Activated CD8-positive, alpha-beta T cell treated with anti-CD3 and anti-CD28 coated beads for 36 hours (primary cell): ENCODE data around the gene PRDM16. TPM values are rescaled to one million over a fixed set of nuclear protein-coding genes. Genes with fewer than 3 reads are reported as not detected.

Experiments
- ATAC-seq: fragments of 200-7000 bp; cut with Tn5 transposase; one replicate; pipeline ENCODE4 v1.10.0; 2021; ENCODE audit warnings: mild to moderate bottlenecking, moderate library complexity
- CTCF ChIA-PET: fragments of 350-600 bp; sonication (Branson Sonifier 250); formaldehyde crosslinking; loops from one replicate; lab custom pipeline; 2021; ENCODE audit warnings: antibody characterized with exemption; lab: Charles Lee
- POLR2A ChIA-PET: fragments of 350-600 bp; sonication (Branson Sonifier 250); formaldehyde crosslinking; loops from one replicate; lab custom pipeline; 2021; ENCODE audit warnings: antibody characterized with exemption; lab: Charles Lee
- DNase-seq: peaks from one replicate; pipeline ENCODE4 v3.0.0-alpha.2; 2020
- H3K27ac Mint-ChIP-seq: one replicate; pipeline ENCODE4 v1.8.0; 2021; ENCODE audit warnings: mild to moderate bottlenecking, mixed read lengths
- H3K27me3 Mint-ChIP-seq: one replicate; pipeline ENCODE4 v1.8.0; 2021; ENCODE audit warnings: mixed read lengths
- H3K36me3 Mint-ChIP-seq: one replicate; pipeline ENCODE4 v1.8.0; 2021; ENCODE audit warnings: low read depth, mixed read lengths
- H3K4me1 Mint-ChIP-seq: one replicate; pipeline ENCODE4 v1.8.0; 2021; ENCODE audit warnings: low read depth, mixed read lengths
- H3K4me3 Mint-ChIP-seq: one replicate; pipeline ENCODE4 v1.8.0; 2021; ENCODE audit warnings: mild to moderate bottlenecking, moderate library complexity, mixed read lengths
- H3K9me3 Mint-ChIP-seq: one replicate; pipeline ENCODE4 v1.8.0; 2021; ENCODE audit warnings: mixed read lengths
- CTCF ChIP-seq: fragments of 200-600 bp; IDR thresholded peaks from one replicate; pipeline ENCODE4 v1.8.0; 2022; ENCODE audit warnings: antibody characterized with exemption, mild to moderate bottlenecking
- intact Hi-C: fragments of 100-400 bp; cut with micrococcal nuclease; formaldehyde crosslinking; loops from one replicate; pipeline ENCODE4 v1.10.0; 2022
- total RNA-seq, 2 experiments: library from RNA; stranded (reverse); gene quantifications; one replicate each; pipeline ENCODE4 v1.2.3, GENCODE V29; 2021

PRDM16 gene
- total RNA-seq, 2 experiments from 2014 or later, result 0.29 to 0.49 TPM

- DNase-seq (no peak), ATAC-seq (no peak)
- Mint-ChIP-seq H3K9me3 (no peaks in the 10 kb centered on the region), H3K36me3 (no peaks in the 10 kb centered on the region), H3K27ac (no peak overlapping the region), H3K4me3 (no peak overlapping the region), H3K27me3 (no peaks in the 10 kb centered on the region), H3K4me1 (no peaks in the 10 kb centered on the region)
- ChIA-PET POLR2A (interaction anchor here (0.7 kb wide), 1 partner anchor 741 kb away, joined by 3 read pairs; no protein-coding TSS in a partner anchor), CTCF (no interaction called here)
- no peak for TF ChIP-seq CTCF
- intact Hi-C loops, result no loop called here
These were observed 129.6 kb downstream of the PRDM16 start for GRCh38 chr1:3198371-3199271.

GRCh38 chr1:3204725-3205124 is 135.7 kb downstream of the PRDM16 start:
- DNase-seq, result no peak
- ATAC-seq, result no peak
- POLR2A ChIA-PET, result no interaction called here
- H3K36me3 Mint-ChIP-seq, result no peaks in the 10 kb centered on the region
- no peak overlapping the region for H3K4me3 Mint-ChIP-seq
- intact Hi-C loops, result no loop called here
- CTCF ChIA-PET, result no interaction called here
- no peaks in the 10 kb centered on the region for H3K9me3 Mint-ChIP-seq
- H3K4me1 Mint-ChIP-seq, result no peaks in the 10 kb centered on the region
- TF ChIP-seq CTCF, result no peak
- no peaks in the 10 kb centered on the region for H3K27me3 Mint-ChIP-seq
- H3K27ac Mint-ChIP-seq, result no peak overlapping the region

GRCh38 chr1:3205815-3206214 is 136.8 kb downstream of the PRDM16 start:
- H3K27ac Mint-ChIP-seq, result no peak overlapping the region
- no peak for ATAC-seq
- ChIA-PET POLR2A (no interaction called here), CTCF (no interaction called here)
- no peaks in the 10 kb centered on the region for H3K4me1 Mint-ChIP-seq
- no peak for DNase-seq
- H3K36me3 Mint-ChIP-seq, result no peaks in the 10 kb centered on the region
- no peak overlapping the region for H3K4me3 Mint-ChIP-seq
- no peaks in the 10 kb centered on the region for H3K9me3 Mint-ChIP-seq
- no peaks in the 10 kb centered on the region for H3K27me3 Mint-ChIP-seq
- TF ChIP-seq CTCF, result no peak
- intact Hi-C loops, result no loop called here

- ATAC-seq, result no peak
- H3K9me3 Mint-ChIP-seq, result no peaks in the 10 kb centered on the region
- H3K27ac Mint-ChIP-seq, result no peak overlapping the region
- intact Hi-C loops, result no loop called here
- no peaks in the 10 kb centered on the region for H3K36me3 Mint-ChIP-seq
- ChIA-PET CTCF (no interaction called here), POLR2A (no interaction called here)
- TF ChIP-seq CTCF, result no peak
- no peaks in the 10 kb centered on the region for H3K27me3 Mint-ChIP-seq
- no peaks in the 10 kb centered on the region for H3K4me1 Mint-ChIP-seq
- no peak overlapping the region for H3K4me3 Mint-ChIP-seq
- no peak for DNase-seq
These were observed 137.7 kb downstream of the PRDM16 start for GRCh38 chr1:3206696-3207095.

GRCh38 chr1:3207217-3207848 is 138.3 kb downstream of the PRDM16 start:
- Mint-ChIP-seq H3K9me3 (no peaks in the 10 kb centered on the region), H3K4me1 (no peaks in the 10 kb centered on the region), H3K36me3 (no peaks in the 10 kb centered on the region), H3K27ac (no peak overlapping the region), H3K27me3 (no peaks in the 10 kb centered on the region), H3K4me3 (no peak overlapping the region)
- no peak for TF ChIP-seq CTCF
- ChIA-PET CTCF (no interaction called here), POLR2A (no interaction called here)
- intact Hi-C loops, result no loop called here
- DNase-seq, result no peak
- no peak for ATAC-seq
